Left renal pelvis (tissue), 4 donors: ENCODE measurements around the gene OTOP1. TPM values are rescaled to one million over a fixed set of nuclear protein-coding genes. Genes with fewer than 3 reads are reported as not detected.
"Not testable (repeated sequence)": the region's sequence is repeated elsewhere in the genome, so short reads cannot be mapped to it uniquely, and the experiment has no call there.

Experiments used
- DNase-seq, 4 donors: peaks; one replicate each; pipeline ENCODE4 v3.0.0-alpha.2; 2013; ENCODE audit warnings: low read depth in 4 of 4, low spot score in 3 of 4
- polyA plus RNA-seq, 4 donors: library from polyadenylated mRNA; unstranded; fragments of 120-200 nt; gene quantifications; one replicate each; pipeline ENCODE4 v1.2.1, GENCODE V29; 2013; ENCODE audit not compliant: insufficient read length in 4 of 4

The OTOP1 gene
- polyA plus RNA-seq, 4 donors = not detected

DNA sequence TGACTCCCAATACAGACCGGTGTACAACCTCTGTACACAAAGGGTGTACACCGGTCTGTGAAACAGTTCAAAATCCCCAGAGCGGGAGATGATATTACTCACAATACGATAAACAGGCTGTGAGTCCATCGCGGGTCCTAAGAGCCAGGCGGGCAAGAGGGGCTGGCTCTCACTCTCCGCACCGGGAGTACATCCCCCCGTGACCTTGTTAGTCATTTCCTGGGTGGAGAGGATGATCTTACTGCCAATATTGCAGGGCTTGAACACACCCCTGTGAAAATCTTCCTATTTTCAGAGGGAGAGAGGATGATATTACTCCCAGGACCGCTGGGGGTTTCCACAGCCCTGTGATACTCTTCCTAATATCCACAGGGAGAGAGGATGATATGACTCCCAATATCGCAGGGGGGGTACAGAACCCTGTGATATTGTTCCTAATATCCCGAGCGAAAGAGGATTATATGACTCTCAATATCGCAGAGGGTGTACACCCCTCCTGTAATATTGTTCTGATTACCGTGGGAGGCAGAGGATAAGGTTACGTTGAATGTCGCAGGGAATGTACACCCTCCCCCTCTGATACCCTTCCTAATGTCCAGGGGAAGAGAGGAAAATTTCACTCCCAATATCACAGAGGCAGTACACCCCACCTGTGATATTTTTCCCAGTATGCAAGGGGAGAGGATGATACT, 60.9 kb downstream of the OTOP1 start:
- not testable (repeated sequence) for DNase-seq

DNA sequence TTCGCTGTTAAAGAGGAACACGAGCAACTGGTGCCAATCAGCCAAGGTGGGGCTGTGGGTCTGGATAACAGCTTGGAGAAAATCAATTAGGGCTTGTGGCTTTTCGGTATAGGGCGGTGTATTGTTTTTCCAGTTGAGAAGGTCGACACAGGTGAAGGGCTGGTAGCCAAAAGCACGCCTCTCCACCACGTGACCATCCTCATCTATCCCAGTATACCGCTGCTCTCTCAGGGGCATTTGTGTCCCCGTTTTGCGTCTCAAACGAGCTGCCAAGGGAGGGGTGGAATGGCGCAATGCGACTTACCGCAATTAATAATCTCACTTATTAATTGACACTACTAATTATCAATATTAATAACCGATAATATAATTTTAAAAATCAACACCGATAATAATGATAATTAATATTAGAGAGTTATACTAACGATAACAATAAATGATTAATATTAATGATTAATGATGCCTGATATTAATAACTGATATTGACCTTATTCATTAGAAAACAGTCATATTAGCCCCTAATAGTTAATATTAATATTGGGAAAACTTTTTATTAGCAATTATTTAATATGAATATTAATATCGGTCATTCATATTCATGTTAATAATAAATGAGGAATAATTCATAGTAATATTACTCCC, 62.1 kb downstream of the OTOP1 start:
- not testable (repeated sequence) for DNase-seq

DNA sequence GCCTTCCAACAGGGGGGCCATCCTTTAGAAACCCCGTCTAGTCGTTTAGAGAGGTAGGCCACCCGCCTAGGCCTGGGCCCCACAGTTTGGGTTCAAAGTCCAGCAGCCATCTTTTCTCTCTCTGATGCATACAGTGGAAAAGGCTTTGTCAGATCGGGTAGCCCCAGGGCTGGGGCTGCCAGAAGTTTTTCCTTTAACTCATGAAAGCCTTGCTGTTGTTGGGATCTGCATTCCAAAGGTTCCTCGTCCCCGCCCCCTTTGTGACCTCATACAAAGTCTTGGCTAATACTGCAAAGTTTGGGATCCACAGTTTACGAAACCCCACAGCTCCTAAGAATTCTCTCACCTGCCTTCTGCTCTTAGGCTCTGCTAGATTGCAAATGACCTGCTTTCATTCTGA, 64.5 kb downstream of the OTOP1 start:
- DNase-seq = not testable (repeated sequence)

- DNase-seq = not testable (repeated sequence)
Observed at GRCh38 chr4:4160956-4161665, 65.6 kb downstream of the OTOP1 start.

DNA sequence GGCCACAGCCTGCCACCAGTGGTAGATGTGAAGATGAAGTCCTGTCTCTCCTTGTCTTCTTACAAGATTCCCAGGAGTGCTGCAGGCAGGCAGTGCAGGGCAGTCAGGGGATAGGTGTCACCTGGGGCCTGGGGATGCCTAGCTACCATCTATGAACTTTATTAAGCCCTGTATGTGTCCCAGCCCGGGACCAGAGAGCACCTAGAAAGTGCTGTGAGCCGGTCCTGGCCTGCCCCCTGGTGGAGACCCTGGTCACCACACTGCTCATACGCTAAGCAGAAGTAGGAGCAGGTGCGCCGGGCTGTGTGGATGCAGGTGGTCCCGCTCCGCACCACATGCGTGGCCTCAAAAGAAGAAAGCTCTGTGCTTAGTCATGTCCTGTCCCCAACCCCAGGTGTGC, 81.1 kb downstream of the OTOP1 start:
- DNase-seq = not testable (repeated sequence)

GRCh38 chr4:4143376-4143775, 83.4 kb downstream of the OTOP1 start:
- not testable (repeated sequence) for DNase-seq

- DNase-seq = not testable (repeated sequence)
Observed at GRCh38 chr4:4142679-4143078, 84.0 kb downstream of the OTOP1 start.

- not testable (repeated sequence) for DNase-seq
Observed at GRCh38 chr4:4141186-4141585, 85.5 kb downstream of the OTOP1 start.

Other genes starting within 250 kb of the OTOP1 start
- gene TMEM128, start 21.3 kb upstream of the OTOP1 start, polyA plus RNA-seq = 10 to 100 TPM; 39.3 to 60.9 (median 47.9) TPM
- gene LYAR, start 63.2 kb upstream of the OTOP1 start, polyA plus RNA-seq = 10 to 100 TPM; 15.0 to 20.7 (median 20.3) TPM
- gene ZBTB49, start 63.3 kb upstream of the OTOP1 start, polyA plus RNA-seq = 10 to 100 TPM in 1 of 4 donors, 1 to 10 TPM in 3; 8.5 to 10.4 (median 8.8) TPM
- gene NSG1, start 160.2 kb upstream of the OTOP1 start, polyA plus RNA-seq = 1 to 10 TPM; 4.4 to 5.4 (median 4.9) TPM